Loucy (cell line): ENCODE results near the gene CHCT1.

Experiments
- H2AFZ ChIP-seq: fragments of 200-600 bp; sonication (generic); 2 replicates; pipeline ENCODE4 v1.6.0; 2016; ENCODE audit warnings: antibody characterized with exemption, mild to moderate bottlenecking, low read length, moderate library complexity
- H3F3A ChIP-seq: fragments of 200-600 bp; 2 replicates; pipeline ENCODE4 v1.6.0; 2016; ENCODE audit warnings: antibody characterized with exemption, low read depth, mild to moderate bottlenecking
- H3K27me3 ChIP-seq: fragments of 200-600 bp; sonication (generic); 2 replicates; pipeline ENCODE4 v1.6.1; 2014; ENCODE audit warnings: low read length, mild to moderate bottlenecking; ENCODE audit not compliant: insufficient read depth, poor library complexity, severe bottlenecking
- H3K36me3 ChIP-seq: fragments of 200-600 bp; sonication (generic); 2 replicates; pipeline ENCODE4 v1.6.1; 2016; ENCODE audit warnings: low read length; ENCODE audit not compliant: insufficient read depth
- H3K4me1 ChIP-seq: fragments of 200-600 bp; sonication (generic); 2 replicates; pipeline ENCODE4 v1.5.1; 2014; ENCODE audit warnings: low read length, mild to moderate bottlenecking; ENCODE audit not compliant: insufficient read depth, poor library complexity, severe bottlenecking
- H3K4me2 ChIP-seq: fragments of 200-600 bp; sonication (generic); 2 replicates; pipeline ENCODE4 v1.6.0; 2014; ENCODE audit warnings: antibody characterized with exemption, low read length, low read depth, mild to moderate bottlenecking; ENCODE audit not compliant: poor library complexity, severe bottlenecking
- H3K4me3 ChIP-seq: fragments of 200-600 bp; sonication (generic); 2 replicates; pipeline ENCODE4 v1.5.1; 2014; ENCODE audit warnings: low read length, mild to moderate bottlenecking, mixed read lengths; ENCODE audit not compliant: poor library complexity, severe bottlenecking
- H3K79me2 ChIP-seq: fragments of 200-600 bp; sonication (generic); 2 replicates; pipeline ENCODE4 v1.6.1; 2014; ENCODE audit warnings: low read length; ENCODE audit not compliant: insufficient read depth
- H3K9ac ChIP-seq: fragments of 200-600 bp; sonication (generic); 2 replicates; pipeline ENCODE4 v1.6.0; 2014; ENCODE audit warnings: mild to moderate bottlenecking, low read depth, low read length, moderate library complexity; ENCODE audit not compliant: poor library complexity, severe bottlenecking
- H3K9me2 ChIP-seq: fragments of 200-600 bp; sonication (generic); replicated peaks from 2 replicates; pipeline ENCODE4 v1.6.1; 2016; ENCODE audit warnings: low read depth, low read length, mixed read lengths
- H3K9me3 ChIP-seq: fragments of 200-600 bp; sonication (generic); 2 replicates; pipeline ENCODE4 v1.6.1; 2014; ENCODE audit warnings: mild to moderate bottlenecking, antibody characterized with exemption, low read length, low read depth; ENCODE audit not compliant: insufficient read depth
- H4K20me1 ChIP-seq: fragments of 200-600 bp; sonication (generic); 2 replicates; pipeline ENCODE4 v1.6.0; 2014; ENCODE audit warnings: antibody characterized with exemption, low read length, mild to moderate bottlenecking; ENCODE audit not compliant: insufficient read depth, poor library complexity, severe bottlenecking
- EZH2phosphoT487 ChIP-seq: fragments of 200-600 bp; IDR thresholded peaks from 2 replicates; pipeline ENCODE4 v1.6.1; 2018; ENCODE audit warnings: antibody characterized with exemption, mild to moderate bottlenecking, moderate library complexity, borderline replicate concordance
- TF ChIP-seq, protein P1 (sequence below): fragments of 200-600 bp; sonication (generic); conservative IDR thresholded peaks from 2 replicates; pipeline ENCODE4 v1.5.1; 2014; ENCODE audit warnings: mild to moderate bottlenecking, antibody characterized with exemption, low read length

CHCT1 gene

DNA sequence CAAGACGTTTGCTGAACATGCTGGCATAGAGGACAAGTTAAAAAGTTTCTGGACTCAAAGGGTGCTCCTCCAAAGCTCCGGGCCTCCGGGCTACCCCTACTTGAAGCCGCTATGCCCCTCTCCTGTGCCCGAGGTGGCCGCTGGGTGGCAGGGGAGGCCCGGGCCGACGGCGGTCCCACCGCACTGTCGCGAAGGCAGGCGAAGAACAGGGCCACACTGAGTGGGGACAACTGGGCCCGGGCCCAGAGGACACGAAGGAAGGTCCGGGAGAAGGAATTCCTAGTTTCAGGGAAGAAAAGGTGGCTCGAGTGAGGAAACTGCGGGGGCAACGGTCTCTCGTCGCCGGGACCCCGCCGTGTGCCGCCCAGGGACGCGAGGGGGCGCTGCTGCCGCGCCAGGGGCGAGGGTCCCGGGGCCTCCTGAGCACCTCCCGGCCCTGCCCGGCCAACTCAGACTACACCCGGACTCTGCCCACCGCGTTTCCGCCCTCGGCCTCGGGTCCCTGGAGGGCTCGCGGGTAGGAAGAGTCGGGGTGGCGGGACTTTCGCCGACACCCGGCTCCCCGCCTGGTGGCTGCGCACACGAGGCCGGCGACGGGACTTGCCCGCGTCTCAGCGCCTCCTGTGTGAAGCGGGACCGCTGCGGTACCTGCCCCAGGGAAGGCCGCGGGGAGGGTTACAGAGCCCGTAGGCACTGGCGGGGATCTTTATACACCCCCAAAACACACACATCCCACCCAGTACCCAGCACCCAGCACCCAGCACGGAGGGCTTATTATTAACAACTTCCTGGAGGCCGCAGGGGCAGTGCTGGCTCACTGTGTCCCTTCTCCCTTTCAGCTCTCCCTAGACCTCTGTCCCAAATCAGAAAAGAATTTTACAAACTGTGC is 772 bp upstream of the CHCT1 start:
- no peak overlapping the region for H3K4me2 ChIP-seq
- no peaks in the 10 kb centered on the region for H3K9me3 ChIP-seq
- no peaks in the 10 kb centered on the region for H3F3A ChIP-seq
- H3K27me3 ChIP-seq = no peaks in the 10 kb centered on the region
- no peak overlapping the region for H2AFZ ChIP-seq
- no peaks in the 10 kb centered on the region for H3K79me2 ChIP-seq
- H3K4me3 ChIP-seq = no peak overlapping the region
- H3K9ac ChIP-seq = no peak overlapping the region
- no peaks in the 10 kb centered on the region for H3K9me2 ChIP-seq
- H4K20me1 ChIP-seq = no peaks in the 10 kb centered on the region
- no peaks in the 10 kb centered on the region for H3K4me1 ChIP-seq
- no peak for TF ChIP-seq EZH2phosphoT487
- TF ChIP-seq, protein P1, sequence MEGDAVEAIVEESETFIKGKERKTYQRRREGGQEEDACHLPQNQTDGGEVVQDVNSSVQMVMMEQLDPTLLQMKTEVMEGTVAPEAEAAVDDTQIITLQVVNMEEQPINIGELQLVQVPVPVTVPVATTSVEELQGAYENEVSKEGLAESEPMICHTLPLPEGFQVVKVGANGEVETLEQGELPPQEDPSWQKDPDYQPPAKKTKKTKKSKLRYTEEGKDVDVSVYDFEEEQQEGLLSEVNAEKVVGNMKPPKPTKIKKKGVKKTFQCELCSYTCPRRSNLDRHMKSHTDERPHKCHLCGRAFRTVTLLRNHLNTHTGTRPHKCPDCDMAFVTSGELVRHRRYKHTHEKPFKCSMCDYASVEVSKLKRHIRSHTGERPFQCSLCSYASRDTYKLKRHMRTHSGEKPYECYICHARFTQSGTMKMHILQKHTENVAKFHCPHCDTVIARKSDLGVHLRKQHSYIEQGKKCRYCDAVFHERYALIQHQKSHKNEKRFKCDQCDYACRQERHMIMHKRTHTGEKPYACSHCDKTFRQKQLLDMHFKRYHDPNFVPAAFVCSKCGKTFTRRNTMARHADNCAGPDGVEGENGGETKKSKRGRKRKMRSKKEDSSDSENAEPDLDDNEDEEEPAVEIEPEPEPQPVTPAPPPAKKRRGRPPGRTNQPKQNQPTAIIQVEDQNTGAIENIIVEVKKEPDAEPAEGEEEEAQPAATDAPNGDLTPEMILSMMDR = no peak
- no peaks in the 10 kb centered on the region for H3K36me3 ChIP-seq

DNA sequence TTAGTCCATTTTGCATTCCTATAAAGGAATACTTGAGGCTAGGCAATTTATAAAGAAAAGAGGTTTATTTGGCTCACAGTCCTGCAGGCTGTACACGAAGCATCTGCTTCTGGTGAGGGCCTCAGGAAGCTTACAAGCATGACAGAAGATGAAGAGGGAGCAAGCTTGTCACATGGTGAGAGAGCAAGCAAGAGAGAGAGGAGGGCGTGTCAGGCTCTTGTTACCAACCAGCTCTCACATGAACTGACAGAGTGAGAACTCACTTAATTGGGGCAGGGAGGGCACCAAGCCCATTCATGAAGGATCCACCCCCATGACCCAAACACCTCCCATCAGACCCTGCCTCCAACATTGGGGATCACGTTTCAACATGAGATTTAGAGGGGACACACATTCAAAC is 1.6 kb downstream of the CHCT1 start:
- H3F3A ChIP-seq = no peaks in the 10 kb centered on the region
- no peaks in the 10 kb centered on the region for H3K79me2 ChIP-seq
- no peak overlapping the region for H2AFZ ChIP-seq
- no peaks in the 10 kb centered on the region for H3K36me3 ChIP-seq
- H3K4me2 ChIP-seq = no peak overlapping the region
- no peaks in the 10 kb centered on the region for H3K27me3 ChIP-seq
- no peaks in the 10 kb centered on the region for H4K20me1 ChIP-seq
- H3K4me3 ChIP-seq = no peak overlapping the region
- H3K9me2 ChIP-seq = no peaks in the 10 kb centered on the region
- no peaks in the 10 kb centered on the region for H3K4me1 ChIP-seq
- TF ChIP-seq EZH2phosphoT487 = no peak
- TF ChIP-seq, protein P1 = no peak
- H3K9ac ChIP-seq = no peak overlapping the region
- H3K9me3 ChIP-seq = no peaks in the 10 kb centered on the region

DNA sequence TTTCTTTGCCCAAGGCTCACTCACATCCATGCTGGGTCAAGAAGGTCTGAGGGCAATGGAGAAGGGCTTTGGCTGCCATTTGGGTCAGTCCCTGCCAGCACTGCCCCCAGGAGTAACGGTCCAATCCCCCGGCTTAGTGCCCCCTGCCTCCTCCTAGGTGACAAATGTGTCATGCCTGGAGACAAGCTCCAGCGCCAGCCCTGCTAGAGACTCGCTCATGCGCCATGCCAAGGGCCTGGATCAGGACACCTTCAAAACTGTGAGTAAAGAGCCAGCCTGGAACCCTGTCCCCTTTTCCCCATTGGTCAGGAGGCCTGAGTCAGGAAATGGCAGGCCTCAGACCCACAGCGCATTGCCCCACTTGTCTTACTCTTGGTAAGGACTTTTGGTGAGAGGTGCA is 3.3 kb downstream of the CHCT1 start:
- Histone ChIP-seq H3K4me2 (no peak overlapping the region), H3F3A (no peaks in the 10 kb centered on the region), H3K4me1 (no peaks in the 10 kb centered on the region), H3K27me3 (no peaks in the 10 kb centered on the region), H4K20me1 (no peaks in the 10 kb centered on the region), H3K79me2 (no peaks in the 10 kb centered on the region), H2AFZ (no peak overlapping the region), H3K36me3 (no peaks in the 10 kb centered on the region), H3K9ac (no peak overlapping the region), H3K9me2 (no peaks in the 10 kb centered on the region), H3K9me3 (no peaks in the 10 kb centered on the region), H3K4me3 (no peak overlapping the region)
- no peak for TF ChIP-seq EZH2phosphoT487
- TF ChIP-seq, protein P1 = no peak
